ENCODE results near the gene TOM1L2.
A peak's percentile ranks its signal among the peaks of the same experiment; 100 is the strongest.

The TOM1L2 gene
- 37.9 to 54.4 (median 43.1) reads per million in 3 donors for total RNA-seq

DNA sequence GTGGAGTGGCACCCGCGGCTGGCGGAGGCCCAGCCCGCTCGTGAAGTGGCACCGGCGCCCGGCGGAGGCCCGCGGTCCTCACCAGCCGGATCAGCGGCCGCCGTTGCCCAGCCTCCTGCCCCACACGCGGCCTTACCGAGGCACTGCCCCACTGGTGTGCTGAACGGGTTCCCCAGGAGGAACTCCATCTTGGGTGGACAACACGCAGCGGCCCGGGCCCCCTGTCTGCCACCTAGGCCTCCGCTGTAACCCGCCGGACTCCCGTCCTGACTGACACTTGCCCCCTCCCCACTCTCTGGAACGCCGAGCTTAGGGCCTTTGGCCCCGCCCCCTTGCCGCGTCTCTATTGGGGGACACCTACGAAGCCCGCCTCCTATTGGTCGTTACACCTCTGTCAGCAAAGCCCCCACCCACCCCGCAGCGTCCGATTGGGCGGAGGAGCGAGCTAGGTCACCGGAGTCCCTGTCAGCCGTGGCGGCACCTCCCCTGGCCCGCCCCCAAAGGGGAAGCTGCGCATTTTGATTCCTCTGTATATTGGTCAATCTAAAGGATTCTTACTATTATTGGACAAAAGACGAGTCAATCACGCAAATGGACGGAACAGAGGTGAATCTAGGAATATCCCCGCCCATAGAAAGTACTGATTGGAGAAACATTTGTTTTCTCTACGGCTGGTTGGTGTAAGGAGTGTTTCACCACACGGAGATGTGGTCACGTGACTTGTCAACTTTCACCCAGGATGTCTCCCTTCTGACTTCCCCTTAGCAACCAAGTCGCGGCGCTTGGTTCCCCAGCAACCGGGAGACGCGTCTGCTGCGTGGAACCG, at the start of gene TOM1L2, which contains the start of gene DRC3:
TSS of gene TOM1L2 (minus strand) at position 275 of the 826 bp plus-strand sequence. CDS start at position 188, 87 bp downstream.
TSS of gene DRC3 (plus strand) at position 737 of the 826 bp plus-strand sequence. CDS start 4,737 bp downstream, outside the sequence.
- Histone ChIP-seq H3K36me3 (ENCODE audit: control insufficient read depth, insufficient read depth, low read length) (no peaks in the 10 kb centered on the region), H3K27ac (ENCODE audit: insufficient read depth, low read length, poor library complexity, severe bottlenecking) (peak within 1 kb of the TSS; percentile 84), H3K4me3 (ENCODE audit: insufficient read depth, low read depth, low read length, poor library complexity, severe bottlenecking) (peak within 1 kb of the TSS; percentile 77), H3K27me3 (replicated peaks; ENCODE audit: control insufficient read depth, insufficient read depth, low read length, poor library complexity, severe bottlenecking) (no peaks in the 10 kb centered on the region), H3K4me1 (ENCODE audit: control insufficient read depth, insufficient read depth, low read length, poor library complexity, severe bottlenecking) (peaks cover 17% of the 10 kb centered on the region), H3K9me3 (ENCODE audit: control insufficient read depth, low read length) (no peaks in the 10 kb centered on the region)
- DNase-seq: peak; percentile 100

DNA sequence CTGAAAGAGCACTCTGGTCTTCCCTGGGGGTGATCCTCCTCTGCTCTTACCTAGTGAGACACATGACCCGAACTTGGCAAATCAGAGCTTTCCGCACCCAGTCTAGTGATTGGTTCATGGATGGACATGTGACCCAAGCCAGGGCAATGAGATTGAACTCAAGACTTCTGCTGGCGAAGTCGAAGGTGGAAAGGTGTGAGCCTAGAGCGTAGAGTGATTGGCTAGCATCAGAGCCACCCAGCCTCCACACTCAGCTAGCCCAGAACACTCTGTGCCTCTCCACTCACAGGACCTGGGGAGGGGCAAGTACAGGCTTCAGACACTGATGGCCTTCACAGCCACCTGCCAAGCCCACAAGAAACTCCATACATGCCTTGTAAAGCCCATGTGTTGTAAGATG, 49.2 kb upstream of the TOM1L2 start:
- Histone ChIP-seq H3K4me3 (ENCODE audit: insufficient read depth, low read depth, low read length, poor library complexity, severe bottlenecking) (no peak overlapping the region), H3K27me3 (replicated peaks; ENCODE audit: control insufficient read depth, insufficient read depth, low read length, poor library complexity, severe bottlenecking) (no peaks in the 10 kb centered on the region), H3K36me3 (ENCODE audit: control insufficient read depth, insufficient read depth, low read length) (peaks cover 19% of the 10 kb centered on the region), H3K27ac (ENCODE audit: insufficient read depth, low read length, poor library complexity, severe bottlenecking) (no peak overlapping the region), H3K4me1 (ENCODE audit: control insufficient read depth, insufficient read depth, low read length, poor library complexity, severe bottlenecking) (no peaks in the 10 kb centered on the region), H3K9me3 (ENCODE audit: control insufficient read depth, low read length) (no peaks in the 10 kb centered on the region)
- DNase-seq: no peak

DNA sequence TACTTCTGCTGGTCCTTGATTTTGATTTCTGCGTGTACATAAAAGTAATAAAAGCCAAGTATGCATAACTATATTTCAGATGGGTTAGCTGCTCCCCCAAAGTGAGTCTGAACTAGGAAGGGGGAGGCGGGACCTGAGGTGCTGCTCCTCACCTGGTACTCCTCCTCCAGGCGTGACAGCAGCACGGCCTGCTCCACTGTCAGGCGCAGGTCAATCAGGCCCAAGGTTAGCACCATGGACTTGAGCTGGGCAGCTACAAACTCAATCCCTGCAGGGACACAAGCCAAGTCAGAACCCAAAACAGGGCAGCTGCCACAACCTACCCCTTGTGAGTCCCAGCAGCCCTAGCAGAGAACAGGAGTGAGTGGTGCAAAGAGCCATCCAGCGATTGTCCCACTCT, 48.8 kb upstream of the TOM1L2 start:
- Histone ChIP-seq H3K4me3 (ENCODE audit: insufficient read depth, low read depth, low read length, poor library complexity, severe bottlenecking) (no peak overlapping the region), H3K27ac (ENCODE audit: insufficient read depth, low read length, poor library complexity, severe bottlenecking) (no peak overlapping the region), H3K27me3 (replicated peaks; ENCODE audit: control insufficient read depth, insufficient read depth, low read length, poor library complexity, severe bottlenecking) (no peaks in the 10 kb centered on the region), H3K9me3 (ENCODE audit: control insufficient read depth, low read length) (no peaks in the 10 kb centered on the region), H3K4me1 (ENCODE audit: control insufficient read depth, insufficient read depth, low read length, poor library complexity, severe bottlenecking) (no peaks in the 10 kb centered on the region), H3K36me3 (ENCODE audit: control insufficient read depth, insufficient read depth, low read length) (peaks cover 16% of the 10 kb centered on the region)
- no peak for DNase-seq

DNA sequence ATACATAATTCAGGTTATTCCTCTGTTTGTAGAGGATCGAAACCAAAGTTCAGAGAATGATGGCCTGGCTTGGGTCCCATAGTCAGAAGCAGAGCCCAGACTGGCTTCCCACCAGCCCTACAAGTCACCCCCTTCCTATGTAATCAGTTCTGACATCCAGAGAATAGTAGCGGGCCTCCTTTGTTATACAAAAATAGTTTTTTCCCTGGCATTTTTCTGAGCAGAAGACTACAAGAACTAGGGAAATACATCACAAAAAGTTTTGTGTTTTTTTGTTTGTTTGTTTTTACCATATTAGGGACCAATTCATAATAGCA, 47.6 kb upstream of the TOM1L2 start:
- Histone ChIP-seq H3K4me1 (ENCODE audit: control insufficient read depth, insufficient read depth, low read length, poor library complexity, severe bottlenecking) (no peaks in the 10 kb centered on the region), H3K36me3 (ENCODE audit: control insufficient read depth, insufficient read depth, low read length) (peaks cover 22% of the 10 kb centered on the region), H3K9me3 (ENCODE audit: control insufficient read depth, low read length) (no peaks in the 10 kb centered on the region), H3K4me3 (ENCODE audit: insufficient read depth, low read depth, low read length, poor library complexity, severe bottlenecking) (no peak overlapping the region), H3K27me3 (replicated peaks; ENCODE audit: control insufficient read depth, insufficient read depth, low read length, poor library complexity, severe bottlenecking) (no peaks in the 10 kb centered on the region), H3K27ac (ENCODE audit: insufficient read depth, low read length, poor library complexity, severe bottlenecking) (no peak overlapping the region)
- no peak for DNase-seq

DNA sequence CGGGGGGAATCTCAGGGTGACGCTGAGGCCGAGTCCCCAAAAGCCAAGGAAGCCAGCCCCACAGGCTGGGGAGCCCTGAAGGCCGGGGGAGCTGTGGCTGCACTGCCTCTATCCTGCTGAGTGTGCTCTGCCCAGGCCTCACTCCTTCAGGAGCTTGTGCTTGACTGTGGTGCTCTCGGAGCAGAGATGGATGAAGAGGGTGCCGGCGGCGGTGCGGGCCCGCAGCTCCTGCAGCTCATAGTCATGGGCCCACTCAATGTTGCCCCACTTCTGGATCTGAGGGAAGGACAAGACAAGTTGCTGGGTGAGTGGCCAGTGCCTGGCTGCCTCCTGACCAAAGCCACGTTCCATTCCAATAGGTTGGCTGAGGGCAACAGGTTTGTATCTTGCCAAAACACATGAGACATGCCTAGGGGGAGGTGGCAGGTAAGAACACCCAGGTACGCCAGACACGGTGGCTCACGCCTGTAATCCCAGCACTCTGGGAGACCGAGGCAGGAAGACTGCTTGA, 46.3 kb upstream of the TOM1L2 start:
- Histone ChIP-seq H3K4me3 (ENCODE audit: insufficient read depth, low read depth, low read length, poor library complexity, severe bottlenecking) (no peak overlapping the region), H3K36me3 (ENCODE audit: control insufficient read depth, insufficient read depth, low read length) (peaks cover 19% of the 10 kb centered on the region), H3K27ac (ENCODE audit: insufficient read depth, low read length, poor library complexity, severe bottlenecking) (no peak overlapping the region), H3K4me1 (ENCODE audit: control insufficient read depth, insufficient read depth, low read length, poor library complexity, severe bottlenecking) (no peaks in the 10 kb centered on the region), H3K27me3 (replicated peaks; ENCODE audit: control insufficient read depth, insufficient read depth, low read length, poor library complexity, severe bottlenecking) (no peaks in the 10 kb centered on the region), H3K9me3 (ENCODE audit: control insufficient read depth, low read length) (no peaks in the 10 kb centered on the region)
- DNase-seq: no peak

DNA sequence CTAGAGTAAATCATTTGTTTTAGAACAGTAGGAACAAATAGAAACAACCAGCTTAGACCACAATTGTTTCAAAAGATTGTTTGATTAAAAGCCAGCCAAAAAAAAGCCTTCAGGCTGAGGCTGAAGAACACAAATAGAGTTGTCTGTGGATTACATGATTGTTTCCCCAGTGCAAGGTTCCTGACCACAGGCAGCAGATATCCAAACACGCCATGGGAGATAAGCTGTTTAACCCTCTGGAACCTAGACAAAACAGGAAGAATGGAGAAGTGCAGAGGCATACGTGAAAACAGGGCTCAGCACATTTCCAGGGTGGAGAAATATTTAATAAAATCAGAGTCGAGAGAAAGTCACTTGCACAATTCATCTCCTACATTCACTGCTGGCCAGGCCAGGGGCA, 45.8 kb upstream of the TOM1L2 start:
- H3K27me3 ChIP-seq (replicated peaks; ENCODE audit: control insufficient read depth, insufficient read depth, low read length, poor library complexity, severe bottlenecking): no peaks in the 10 kb centered on the region
- H3K4me3 ChIP-seq (ENCODE audit: insufficient read depth, low read depth, low read length, poor library complexity, severe bottlenecking): no peak overlapping the region
- H3K9me3 ChIP-seq (ENCODE audit: control insufficient read depth, low read length): no peaks in the 10 kb centered on the region
- no peak for DNase-seq
- H3K27ac ChIP-seq (ENCODE audit: insufficient read depth, low read length, poor library complexity, severe bottlenecking): no peak overlapping the region
- H3K36me3 ChIP-seq (ENCODE audit: control insufficient read depth, insufficient read depth, low read length): peaks cover 19% of the 10 kb centered on the region
- no peaks in the 10 kb centered on the region for H3K4me1 ChIP-seq (ENCODE audit: control insufficient read depth, insufficient read depth, low read length, poor library complexity, severe bottlenecking)

DNA sequence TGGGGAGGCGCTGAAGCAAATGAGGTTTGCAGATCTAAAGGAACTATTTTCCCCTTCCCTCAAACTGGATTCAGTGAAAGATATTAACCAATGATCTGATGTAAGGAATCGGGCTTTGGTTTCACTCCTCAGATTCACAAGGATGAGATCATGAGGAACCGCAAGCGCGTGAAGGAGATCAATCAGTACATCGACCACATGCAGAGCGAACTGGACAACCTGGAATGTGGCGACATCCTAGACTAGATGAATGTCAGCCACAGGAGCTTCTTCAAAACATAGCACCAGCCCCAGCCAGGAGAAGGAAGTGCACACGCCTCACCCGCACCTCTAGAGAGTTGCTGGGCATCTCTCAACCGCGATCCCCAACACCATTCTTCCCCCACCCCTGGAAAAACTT, 44.2 kb upstream of the TOM1L2 start:
- peaks cover 19% of the 10 kb centered on the region for H3K36me3 ChIP-seq (ENCODE audit: control insufficient read depth, insufficient read depth, low read length)

DNA sequence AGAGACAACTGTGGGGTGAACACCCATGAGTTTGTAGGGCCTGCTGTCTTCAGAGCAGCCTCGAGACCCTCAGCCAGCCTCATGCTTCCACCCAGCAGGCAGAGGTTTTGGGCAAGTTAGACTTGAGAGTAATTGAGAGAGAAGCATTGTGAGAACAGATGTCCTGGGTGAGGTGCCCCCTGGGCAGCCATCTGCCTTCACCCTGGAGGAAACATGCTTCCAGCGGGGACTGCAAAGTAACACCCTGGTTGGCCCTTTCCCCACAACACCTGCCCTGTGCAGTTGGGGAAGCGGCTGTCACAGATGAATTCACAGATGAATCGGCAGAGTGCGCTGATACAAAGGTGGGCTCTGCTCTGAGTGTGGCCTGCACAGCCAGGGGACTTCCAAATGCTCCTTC, 43.4 kb upstream of the TOM1L2 start:
- DNase-seq: no peak
- Histone ChIP-seq H3K36me3 (ENCODE audit: control insufficient read depth, insufficient read depth, low read length) (peaks cover 15% of the 10 kb centered on the region), H3K4me3 (ENCODE audit: insufficient read depth, low read depth, low read length, poor library complexity, severe bottlenecking) (no peak overlapping the region), H3K4me1 (ENCODE audit: control insufficient read depth, insufficient read depth, low read length, poor library complexity, severe bottlenecking) (no peaks in the 10 kb centered on the region), H3K27ac (ENCODE audit: insufficient read depth, low read length, poor library complexity, severe bottlenecking) (no peak overlapping the region), H3K27me3 (replicated peaks; ENCODE audit: control insufficient read depth, insufficient read depth, low read length, poor library complexity, severe bottlenecking) (no peaks in the 10 kb centered on the region), H3K9me3 (ENCODE audit: control insufficient read depth, low read length) (no peaks in the 10 kb centered on the region)

More for the DNA sequence above, 44.2 kb upstream of the TOM1L2 start:
- no peaks in the 10 kb centered on the region for H3K9me3 ChIP-seq (ENCODE audit: control insufficient read depth, low read length)
- DNase-seq: no peak
- H3K4me3 ChIP-seq (ENCODE audit: insufficient read depth, low read depth, low read length, poor library complexity, severe bottlenecking): no peak overlapping the region
- no peaks in the 10 kb centered on the region for H3K27me3 ChIP-seq (replicated peaks; ENCODE audit: control insufficient read depth, insufficient read depth, low read length, poor library complexity, severe bottlenecking)
- H3K27ac ChIP-seq (ENCODE audit: insufficient read depth, low read length, poor library complexity, severe bottlenecking): no peak overlapping the region
- no peaks in the 10 kb centered on the region for H3K4me1 ChIP-seq (ENCODE audit: control insufficient read depth, insufficient read depth, low read length, poor library complexity, severe bottlenecking)

DNA sequence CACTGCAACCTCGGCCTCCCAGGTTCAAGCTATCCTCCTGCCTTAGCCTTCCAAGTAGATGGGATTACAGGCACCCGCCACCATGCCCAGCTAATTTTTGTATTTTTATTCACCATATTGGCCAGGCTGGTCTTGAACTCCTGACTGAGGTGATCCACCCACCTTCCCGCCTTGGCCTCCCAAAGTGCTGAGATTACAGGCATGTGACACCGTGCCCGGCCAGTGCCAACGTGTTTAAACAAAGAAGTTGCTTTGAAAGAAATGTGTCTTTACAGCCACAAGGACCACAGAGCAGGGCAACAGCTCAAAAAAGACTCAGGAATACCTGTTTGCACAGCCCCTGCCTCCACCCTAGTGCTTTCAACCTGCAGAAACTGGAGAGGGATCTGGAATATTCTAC, 41.8 kb upstream of the TOM1L2 start:
- no peak for DNase-seq
- no peak overlapping the region for H3K27ac ChIP-seq (ENCODE audit: insufficient read depth, low read length, poor library complexity, severe bottlenecking)
- no peak overlapping the region for H3K4me3 ChIP-seq (ENCODE audit: insufficient read depth, low read depth, low read length, poor library complexity, severe bottlenecking)
- H3K27me3 ChIP-seq (replicated peaks; ENCODE audit: control insufficient read depth, insufficient read depth, low read length, poor library complexity, severe bottlenecking): no peaks in the 10 kb centered on the region
- H3K9me3 ChIP-seq (ENCODE audit: control insufficient read depth, low read length): no peaks in the 10 kb centered on the region
- H3K36me3 ChIP-seq (ENCODE audit: control insufficient read depth, insufficient read depth, low read length): peaks cover 20% of the 10 kb centered on the region
- no peaks in the 10 kb centered on the region for H3K4me1 ChIP-seq (ENCODE audit: control insufficient read depth, insufficient read depth, low read length, poor library complexity, severe bottlenecking)

DNA sequence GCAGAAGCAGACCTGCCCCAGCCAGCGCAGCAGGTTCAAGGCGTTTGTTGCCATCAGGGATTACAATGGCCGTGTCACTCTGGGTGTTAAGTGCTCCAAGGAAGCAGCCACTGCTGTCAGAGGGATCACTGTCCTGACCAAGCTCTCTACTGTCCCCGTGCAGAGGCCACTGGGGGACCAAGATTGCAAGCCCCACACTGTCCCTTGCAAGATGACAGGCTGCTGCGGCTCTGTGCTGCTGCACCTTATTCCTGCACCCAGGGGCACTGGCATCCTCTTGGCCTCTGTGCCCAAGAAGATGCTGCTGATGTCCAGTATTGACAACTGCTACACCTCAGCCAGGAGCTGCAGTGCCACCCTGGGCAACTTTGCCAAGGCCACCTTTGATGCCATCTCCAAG, 39.1 kb upstream of the TOM1L2 start:
- Histone ChIP-seq H3K27me3 (replicated peaks; ENCODE audit: control insufficient read depth, insufficient read depth, low read length, poor library complexity, severe bottlenecking) (no peaks in the 10 kb centered on the region), H3K36me3 (ENCODE audit: control insufficient read depth, insufficient read depth, low read length) (peaks cover 13% of the 10 kb centered on the region), H3K4me3 (ENCODE audit: insufficient read depth, low read depth, low read length, poor library complexity, severe bottlenecking) (no peak overlapping the region), H3K4me1 (ENCODE audit: control insufficient read depth, insufficient read depth, low read length, poor library complexity, severe bottlenecking) (no peaks in the 10 kb centered on the region), H3K9me3 (ENCODE audit: control insufficient read depth, low read length) (no peaks in the 10 kb centered on the region), H3K27ac (ENCODE audit: insufficient read depth, low read length, poor library complexity, severe bottlenecking) (no peak overlapping the region)
- no peak for DNase-seq

All from effector memory CD4-positive, alpha-beta T cell (primary cell).